Endometrial microvascular endothelial cells (primary cell): ENCODE measurements around the gene YWHAB. TPM values are rescaled to one million over a fixed set of nuclear protein-coding genes. Genes with fewer than 3 reads are reported as not detected.

Experiments used
- in situ Hi-C: cut with HindIII; loops from 2 replicates; pipeline ENCODE4 v1.10.0; 2017; ENCODE audit warnings: low sequenced_read_pairs, low pct_unique_long_range_greater_than_20kb; ENCODE audit errors: inconsistent ontology term
- total RNA-seq: library from RNA; depleted of rRNA; stranded (reverse); fragments of >200 nt; gene quantifications from one replicate; pipeline ENCODE4 v1.2.3, GENCODE V29; 2015; ENCODE audit errors: inconsistent ontology term

Gene YWHAB
- total RNA-seq, 1 donor from 2014 or later: 187 TPM

- in situ Hi-C loops: no loop called here
These were observed 23.7 kb downstream of the YWHAB start for GRCh38 chr20:44908987-44909871.

DNA sequence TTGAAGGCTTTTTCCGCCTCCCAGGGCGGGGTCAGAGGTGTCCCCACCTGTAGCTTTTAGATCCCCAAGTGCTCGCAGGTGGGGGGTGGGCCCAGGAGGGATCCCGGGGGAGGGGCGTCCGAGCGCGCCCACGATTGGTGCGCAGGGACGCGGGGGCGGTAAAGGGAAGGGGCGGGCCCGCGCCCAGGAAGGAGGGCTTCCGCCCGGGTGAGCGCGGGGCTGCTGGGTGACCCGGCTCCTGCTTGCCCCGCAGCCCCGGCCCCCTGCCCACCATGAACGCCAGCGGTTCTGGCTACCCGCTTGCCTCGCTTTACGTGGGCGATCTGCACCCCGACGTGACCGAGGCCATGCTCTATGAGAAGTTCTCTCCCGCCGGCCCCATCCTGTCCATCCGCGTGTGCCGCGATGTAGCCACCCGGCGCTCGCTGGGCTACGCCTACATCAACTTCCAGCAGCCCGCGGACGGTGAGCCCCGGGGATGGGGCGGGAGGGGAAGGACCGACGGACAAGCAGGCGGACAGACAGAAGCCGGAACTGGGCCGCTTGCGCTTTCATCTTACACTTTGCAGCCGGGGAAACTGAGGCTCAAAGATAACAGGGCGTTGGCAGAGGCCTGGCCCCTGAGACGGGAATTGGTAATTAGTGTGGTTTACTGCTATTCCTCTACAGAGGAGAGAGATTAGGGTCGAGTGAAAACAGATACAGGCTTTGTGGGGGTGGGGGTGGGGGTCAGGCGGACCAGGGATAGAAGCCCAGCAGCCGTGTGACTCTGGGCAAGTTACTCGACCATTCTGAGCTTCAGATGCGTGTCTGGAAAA lies 24.6 kb downstream of the YWHAB start, which contains the start of gene PABPC1L:
Gene PABPC1L (plus strand): TSS at position 189 of the 818 bp plus-strand sequence. CDS start 84 bp downstream, at position 273.
- in situ Hi-C loops: no loop called here

GRCh38 chr20:44910690-44911262 lies 25.3 kb downstream of the YWHAB start:
- in situ Hi-C loops: no loop called here

DNA sequence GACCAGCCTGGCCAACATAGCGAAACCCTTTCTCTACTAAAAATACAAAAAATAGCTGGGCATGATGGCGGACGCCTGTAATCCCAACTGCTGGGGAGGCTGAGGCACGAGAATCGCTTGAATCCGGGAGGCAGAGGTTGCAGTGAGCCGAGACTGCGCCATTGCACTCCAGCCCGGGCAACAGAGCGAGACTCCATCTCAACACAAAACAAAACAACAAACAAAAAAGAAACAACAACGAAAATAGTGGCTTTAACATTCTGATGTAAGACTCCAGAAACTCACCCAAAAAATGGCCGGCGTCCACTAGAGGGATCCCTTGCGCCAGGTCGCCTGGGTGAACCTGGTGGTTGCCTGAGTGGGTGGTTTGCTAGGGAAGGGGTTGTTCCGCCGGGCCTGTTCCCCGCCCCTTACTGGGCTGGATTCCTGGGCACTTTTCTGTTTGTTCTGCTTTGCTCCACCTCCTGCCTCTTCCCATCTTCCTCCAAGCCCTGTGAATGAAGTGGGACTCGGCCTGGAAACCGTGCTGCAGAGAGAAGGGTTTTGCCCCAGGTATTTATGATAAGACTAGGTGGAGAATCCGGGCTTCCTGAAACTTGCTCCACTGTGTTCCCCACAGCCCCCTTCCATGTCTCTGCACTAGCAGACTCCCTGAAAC lies 25.9 kb downstream of the YWHAB start:
- in situ Hi-C loops: no loop called here

DNA sequence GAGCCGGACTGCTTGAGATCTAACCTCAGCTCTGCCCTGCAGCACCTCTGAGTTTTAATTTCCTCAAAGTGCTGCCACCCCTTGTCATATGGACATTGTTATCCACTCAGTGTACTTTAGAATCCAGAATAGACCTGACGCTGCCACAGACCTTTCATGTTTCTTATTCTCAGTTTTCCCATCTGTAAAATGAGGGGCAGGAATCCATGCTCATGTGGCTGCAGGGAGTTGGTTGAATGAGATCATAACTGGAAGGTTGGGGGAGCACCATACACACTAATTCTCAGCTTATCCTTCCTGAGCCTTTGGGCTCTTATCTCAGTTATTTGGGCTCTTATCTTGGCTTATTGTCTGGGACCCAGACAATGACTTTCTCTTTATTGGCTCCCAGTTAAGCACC lies 26.7 kb downstream of the YWHAB start:
- in situ Hi-C loops: no loop called here

DNA sequence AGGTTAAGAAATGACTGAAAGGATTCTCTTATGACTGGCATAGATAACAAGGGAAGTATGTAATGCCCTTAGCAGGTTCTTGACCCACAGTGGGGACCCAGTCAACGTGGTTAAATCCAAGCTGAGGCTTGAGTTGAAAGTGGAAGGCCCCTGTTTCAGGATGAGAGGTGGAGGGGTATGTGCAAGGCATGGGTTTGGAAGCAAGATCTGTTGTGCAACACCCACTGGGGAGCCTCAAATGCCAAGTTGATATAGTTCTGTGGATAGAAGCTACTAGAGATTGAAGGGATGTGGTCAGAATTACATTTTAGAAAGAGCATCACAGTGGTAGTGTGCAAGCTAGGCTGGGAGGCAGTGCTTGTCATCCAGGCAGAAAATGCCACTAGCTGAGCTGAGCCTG lies 29.4 kb downstream of the YWHAB start:
- in situ Hi-C loops: no loop called here

DNA sequence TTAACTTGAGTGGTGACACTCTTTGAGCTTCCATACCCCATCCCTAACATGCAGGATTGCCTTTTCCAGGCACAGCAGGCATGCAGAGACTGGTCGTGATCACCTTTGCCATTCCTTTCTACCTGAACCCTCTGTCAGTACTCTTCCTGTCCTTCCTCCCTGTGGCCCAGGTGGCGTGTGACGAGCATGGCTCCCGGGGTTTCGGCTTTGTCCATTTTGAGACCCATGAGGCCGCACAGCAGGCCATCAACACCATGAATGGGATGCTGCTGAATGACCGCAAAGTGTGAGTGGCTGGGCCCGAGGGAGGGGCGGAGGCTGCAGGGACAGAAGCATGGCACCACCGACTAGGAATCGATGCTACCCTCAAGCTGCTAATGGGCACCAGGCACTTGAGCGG lies 31.1 kb downstream of the YWHAB start:
- in situ Hi-C loops: no loop called here

- in situ Hi-C loops: no loop called here
These were observed 31.9 kb downstream of the YWHAB start for GRCh38 chr20:44917399-44917798.

DNA sequence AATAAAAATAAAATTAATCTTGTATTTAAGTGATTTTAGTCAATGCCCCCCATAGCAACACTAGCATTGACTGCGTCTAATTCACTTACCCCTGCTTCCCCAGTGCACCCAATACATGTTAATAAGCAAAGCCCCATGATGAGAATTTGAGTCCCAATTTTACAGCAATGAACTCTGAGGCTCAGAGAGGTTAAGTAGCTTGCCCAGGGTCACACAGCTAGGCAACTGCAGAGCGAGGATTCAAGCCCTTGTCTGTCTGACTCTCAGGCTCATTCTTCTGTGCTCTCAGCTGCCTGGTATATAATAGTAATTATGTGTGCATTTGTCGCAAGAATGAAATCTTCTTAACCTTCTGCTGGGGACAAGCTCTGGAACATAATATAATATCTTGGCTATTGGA lies 32.8 kb downstream of the YWHAB start:
- in situ Hi-C loops: no loop called here

DNA sequence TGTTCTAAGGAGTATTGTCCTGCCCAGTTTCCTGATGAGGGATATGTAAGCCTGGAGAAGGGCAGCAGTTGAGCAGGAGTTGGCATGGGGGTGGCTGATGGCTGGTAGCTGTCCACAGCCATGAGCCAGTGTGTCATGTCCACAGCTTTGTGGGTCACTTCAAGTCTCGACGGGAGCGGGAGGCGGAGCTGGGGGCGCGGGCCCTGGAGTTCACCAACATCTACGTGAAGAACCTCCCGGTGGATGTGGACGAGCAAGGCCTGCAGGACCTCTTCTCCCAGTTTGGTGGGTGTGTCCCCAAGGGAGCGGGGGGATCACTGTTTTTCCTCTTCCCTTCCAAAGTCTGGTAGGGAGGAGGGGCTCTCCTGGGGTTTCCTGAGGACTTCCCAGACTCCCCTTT lies 33.3 kb downstream of the YWHAB start:
- in situ Hi-C loops: no loop called here

DNA sequence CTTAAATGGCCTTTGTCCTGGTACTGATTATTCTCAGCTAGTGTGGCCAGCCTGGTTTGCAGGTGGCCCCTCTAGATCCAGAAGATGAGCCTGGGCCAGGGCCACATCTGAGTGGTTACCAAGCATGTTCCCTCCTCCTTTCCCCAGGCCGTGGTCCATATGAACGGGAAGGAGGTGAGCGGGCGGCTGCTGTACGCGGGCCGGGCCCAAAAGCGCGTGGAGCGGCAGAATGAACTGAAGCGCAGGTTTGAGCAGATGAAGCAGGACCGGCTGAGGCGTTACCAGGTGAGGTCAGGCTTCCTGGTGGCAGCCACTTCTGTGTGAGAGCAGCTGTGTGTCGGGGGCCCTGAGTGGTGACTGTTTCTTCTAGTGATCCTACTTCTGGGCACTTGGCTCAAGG lies 35.9 kb downstream of the YWHAB start:
- in situ Hi-C loops: no loop called here

GRCh38 chr20:44924541-44924940 lies 39.0 kb downstream of the YWHAB start:
- in situ Hi-C loops: no loop called here

- in situ Hi-C loops: no loop called here
These were observed 43.1 kb downstream of the YWHAB start for GRCh38 chr20:44928595-44928994.

DNA sequence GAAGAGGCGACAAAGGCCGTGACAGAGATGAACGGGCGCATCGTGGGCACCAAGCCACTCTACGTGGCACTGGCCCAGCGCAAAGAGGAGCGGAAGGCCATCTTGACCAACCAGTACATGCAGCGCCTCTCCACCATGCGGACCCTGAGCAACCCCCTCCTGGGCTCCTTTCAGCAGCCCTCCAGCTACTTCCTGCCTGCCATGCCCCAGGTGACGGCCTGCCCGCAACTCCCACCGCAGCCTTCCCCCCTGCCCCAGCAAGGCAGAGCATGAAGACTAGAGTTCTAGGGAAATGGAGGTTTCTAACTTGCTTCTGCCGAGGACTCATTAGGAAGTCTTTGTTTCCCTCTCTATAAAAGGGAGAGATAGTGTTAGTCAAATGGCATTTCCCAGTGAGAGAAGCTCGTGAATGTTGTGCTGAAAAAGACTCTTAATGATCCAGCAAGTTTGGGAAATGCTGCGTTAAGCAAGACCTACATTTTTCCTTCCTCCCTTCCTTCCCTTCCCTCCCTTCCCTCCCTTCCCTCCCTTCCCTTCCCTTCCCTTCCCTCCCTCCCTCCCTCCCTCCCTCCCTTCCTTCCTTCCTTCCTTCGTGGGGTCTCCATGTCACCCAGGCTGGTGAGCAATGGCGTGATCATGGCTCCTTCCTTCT lies 45.1 kb downstream of the YWHAB start:
- in situ Hi-C loops: no loop called here

DNA sequence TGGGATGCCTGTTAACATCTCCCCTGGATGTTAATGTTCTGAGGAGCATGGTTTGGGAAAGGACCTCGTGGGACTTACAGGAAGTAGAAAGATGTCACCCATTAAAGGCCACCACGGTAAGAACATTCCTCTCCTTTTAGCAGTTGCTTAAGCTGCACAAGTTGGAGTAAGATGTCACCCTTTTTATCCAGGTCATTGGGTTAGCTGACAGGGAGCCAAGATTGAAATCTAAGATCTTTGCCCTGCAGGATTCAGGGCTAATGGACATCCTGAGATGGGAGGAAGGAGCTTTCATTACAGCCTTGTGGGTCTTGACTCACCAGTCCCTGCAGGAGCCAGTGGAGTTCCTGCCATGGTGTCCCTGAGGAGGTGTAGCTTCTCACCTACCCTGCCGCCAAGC lies 46.4 kb downstream of the YWHAB start:
- in situ Hi-C loops: no loop called here

DNA sequence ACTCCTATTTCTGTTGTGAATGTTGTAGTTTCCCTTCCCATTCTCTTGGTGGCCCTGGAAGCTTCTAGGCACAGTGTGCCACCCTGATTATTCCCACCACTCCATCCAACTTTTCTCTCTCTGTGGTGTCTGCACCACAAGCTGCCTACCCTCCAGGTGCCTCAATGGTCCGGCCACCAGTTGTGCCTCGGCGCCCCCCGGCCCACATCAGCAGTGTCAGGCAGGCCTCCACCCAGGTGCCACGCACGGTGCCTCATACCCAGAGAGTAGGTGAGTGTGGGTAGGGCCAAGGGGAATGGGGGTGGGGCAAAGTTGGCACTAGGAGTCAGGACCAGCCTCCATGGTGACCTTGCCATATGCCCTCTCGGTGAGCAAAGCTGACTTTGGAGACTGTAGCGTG lies 47.4 kb downstream of the YWHAB start:
- in situ Hi-C loops: no loop called here

GRCh38 chr20:44936510-44936909 lies 51.0 kb downstream of the YWHAB start:
- in situ Hi-C loops: no loop called here

- in situ Hi-C loops: no loop called here
These were observed 53.1 kb downstream of the YWHAB start for GRCh38 chr20:44938637-44939036.
